ENCODE data around the gene RPS6KA2.

RPS6KA2 gene

DNA sequence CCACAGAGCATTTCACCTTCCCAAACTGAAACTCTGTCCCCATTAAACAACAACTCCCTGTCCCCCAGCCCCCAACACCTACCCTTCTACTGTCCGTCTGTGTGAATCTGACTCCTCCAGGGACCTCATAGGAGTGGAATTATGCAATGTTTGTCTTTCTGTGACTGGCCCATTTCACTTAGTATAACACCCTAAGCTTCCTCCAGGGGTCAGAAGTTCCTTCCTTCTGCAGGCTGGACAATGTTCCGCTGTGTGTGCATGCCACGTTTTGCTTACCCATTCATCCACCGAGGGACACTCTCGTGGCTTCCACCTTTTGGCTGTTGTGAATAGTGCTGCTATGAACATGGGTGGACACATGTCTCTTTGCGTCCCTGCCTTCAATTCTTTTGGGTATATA is 206.7 kb downstream of the RPS6KA2 start:
- no peak for DNase-seq (ENCODE audit: low read depth in 2 of 2)

DNA sequence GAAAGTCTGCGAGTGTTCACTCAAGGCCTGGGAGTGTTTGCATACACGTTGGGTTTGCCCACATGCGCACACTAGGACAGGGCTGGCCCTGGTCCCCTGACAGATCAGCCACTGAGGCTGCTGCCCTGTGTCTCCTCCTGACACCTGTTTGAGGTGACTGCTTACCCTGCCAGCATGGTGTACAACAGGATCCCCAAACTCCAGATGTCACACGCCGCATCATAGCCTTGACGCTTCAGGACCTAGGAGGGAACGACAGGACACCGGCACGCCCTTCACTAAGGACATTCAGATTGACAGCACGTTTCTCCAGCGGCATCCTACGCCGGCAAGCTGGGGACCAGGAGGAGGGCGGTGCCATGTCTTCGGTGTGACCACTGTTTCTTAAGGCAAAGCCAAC is 207.3 kb downstream of the RPS6KA2 start:
- DNase-seq (ENCODE audit: low read depth in 2 of 2), result no peak

DNA sequence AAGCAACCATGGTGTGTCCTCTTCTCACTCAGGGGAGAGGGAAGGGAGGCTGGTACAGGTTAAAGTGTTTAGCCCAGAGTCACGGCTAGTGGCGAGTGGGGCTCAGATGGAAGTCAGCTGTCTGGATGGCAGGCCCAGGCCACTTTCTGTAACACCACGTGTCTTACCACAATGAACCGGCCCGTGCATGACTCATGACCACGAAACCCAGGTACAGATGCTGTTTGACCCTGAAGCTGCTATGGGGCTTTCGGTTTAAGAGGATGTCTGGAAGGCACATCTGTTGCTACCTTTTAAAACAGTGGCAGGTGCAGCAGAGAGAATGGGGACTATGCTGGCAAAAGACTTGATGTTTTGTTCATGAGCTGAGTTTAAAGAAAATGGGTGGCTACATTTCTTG is 207.8 kb downstream of the RPS6KA2 start:
- peak; percentile 55 to 60 for DNase-seq (ENCODE audit: low read depth in 2 of 2)

- peak in 1 of 2 donors; percentile 16 for DNase-seq (ENCODE audit: low read depth in 2 of 2)
These were observed 208.3 kb downstream of the RPS6KA2 start for GRCh38 chr6:166418691-166419143.

GRCh38 chr6:166417285-166417691 is 209.8 kb downstream of the RPS6KA2 start:
- DNase-seq (ENCODE audit: low read depth in 2 of 2), result peak; percentile 8 to 10

- no peak for DNase-seq (ENCODE audit: low read depth in 2 of 2)
These were observed 211.2 kb downstream of the RPS6KA2 start for GRCh38 chr6:166415833-166416347.

DNA sequence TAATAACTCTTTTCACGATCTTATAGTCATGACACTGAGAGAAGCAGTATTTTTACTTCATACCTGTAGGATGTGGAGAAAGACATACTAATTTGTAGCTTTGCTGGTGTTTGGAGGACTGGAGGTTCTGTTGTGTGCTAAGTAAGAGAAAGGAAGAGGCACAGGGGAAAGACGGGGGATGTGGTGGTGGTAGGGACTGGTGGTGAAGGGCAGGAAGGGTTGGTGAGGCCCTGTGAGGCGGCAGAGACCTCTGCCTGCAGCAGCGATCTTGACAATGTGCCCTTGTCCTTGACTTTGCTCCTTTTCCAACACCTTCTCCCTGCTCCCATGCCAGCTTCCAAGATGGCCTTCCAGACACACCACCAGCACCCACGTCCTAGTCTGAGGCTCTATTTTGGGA is 211.7 kb downstream of the RPS6KA2 start:
- DNase-seq (ENCODE audit: low read depth in 2 of 2), result peak in 1 of 2 donors; percentile 14

- DNase-seq (ENCODE audit: low read depth in 2 of 2), result peak in 1 of 2 donors; percentile 21
These were observed 213.5 kb downstream of the RPS6KA2 start for GRCh38 chr6:166413491-166413951.

DNA sequence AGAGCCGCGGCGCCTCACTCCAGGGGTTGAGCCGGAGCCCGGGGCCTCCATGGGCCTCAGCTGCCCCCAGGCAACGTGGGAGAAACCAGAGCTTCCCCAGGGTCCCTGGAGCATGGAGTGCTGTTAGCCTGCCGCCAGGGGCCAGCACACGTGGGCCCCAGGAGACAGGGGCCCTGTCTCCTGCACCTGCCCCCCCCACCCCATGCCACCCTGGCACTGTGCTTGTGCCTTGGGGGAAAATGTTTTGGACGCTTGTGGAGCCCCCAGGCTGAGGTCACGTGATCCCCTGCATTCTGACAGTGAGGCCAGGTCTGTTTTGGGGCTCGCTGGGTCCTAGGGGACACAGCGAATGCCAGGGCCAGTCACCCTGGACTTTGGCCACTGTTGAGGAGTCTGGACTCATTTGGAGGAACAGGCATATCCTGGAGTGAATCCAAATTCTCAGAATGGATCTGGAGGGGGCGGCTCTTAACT is 214.1 kb downstream of the RPS6KA2 start:
- no peak for DNase-seq (ENCODE audit: low read depth in 2 of 2)

GRCh38 chr6:166412156-166412910 is 214.7 kb downstream of the RPS6KA2 start:
- no peak for DNase-seq (ENCODE audit: low read depth in 2 of 2)

DNA sequence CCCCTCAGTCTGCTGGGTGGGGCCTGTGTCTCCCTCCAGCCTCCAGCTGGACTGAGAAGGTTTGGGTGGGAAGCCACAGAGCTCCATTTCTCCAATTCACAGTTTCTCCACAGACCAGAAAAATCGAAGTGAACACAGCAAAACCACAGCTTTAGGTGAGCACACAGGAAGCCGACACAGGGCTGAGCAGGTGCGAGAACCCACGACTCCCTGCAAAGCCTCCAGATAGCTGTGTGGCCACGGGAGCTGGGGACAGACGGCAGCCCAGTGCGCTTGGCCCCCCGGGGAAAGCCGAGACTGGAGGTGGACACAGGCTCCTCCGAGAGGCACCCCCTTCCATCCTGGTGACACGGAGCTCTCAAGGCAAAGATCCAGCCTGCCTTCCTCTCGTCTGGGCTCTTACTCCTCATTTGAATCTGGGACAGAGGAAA is 215.3 kb downstream of the RPS6KA2 start:
- no peak for DNase-seq (ENCODE audit: low read depth in 2 of 2)

- DNase-seq (ENCODE audit: low read depth in 2 of 2), result no peak
These were observed 215.8 kb downstream of the RPS6KA2 start for GRCh38 chr6:166411271-166411670.

DNA sequence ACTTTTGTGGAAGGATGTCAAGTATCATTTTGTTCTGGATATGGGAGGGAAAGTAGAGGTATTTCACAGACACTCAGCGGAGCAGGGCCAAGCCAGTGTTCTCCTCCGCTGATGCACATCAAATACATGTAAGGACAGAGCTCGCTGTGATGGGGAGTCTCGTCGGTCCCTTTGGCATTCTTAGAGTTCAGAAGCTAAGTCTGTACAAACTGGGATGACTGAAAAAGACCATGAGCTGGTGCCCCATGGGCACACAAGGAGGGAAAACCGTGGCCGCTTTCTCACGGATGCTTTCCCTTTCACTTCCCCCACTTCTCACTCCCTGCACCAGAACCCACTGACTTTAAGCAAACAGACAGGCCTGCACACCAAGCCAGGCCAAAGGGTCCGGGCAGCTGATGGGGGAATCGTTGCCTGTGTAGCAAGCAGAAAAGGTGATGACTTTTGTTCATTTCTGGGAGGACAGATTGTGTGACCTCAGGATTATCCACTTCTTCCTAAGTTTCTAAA is 216.6 kb downstream of the RPS6KA2 start:
- no peak for DNase-seq (ENCODE audit: low read depth in 2 of 2)

- no peak for DNase-seq (ENCODE audit: low read depth in 2 of 2)
These were observed 217.9 kb downstream of the RPS6KA2 start for GRCh38 chr6:166408936-166409755.

- DNase-seq (ENCODE audit: low read depth in 2 of 2), result no peak
These were observed 220.9 kb downstream of the RPS6KA2 start for GRCh38 chr6:166406197-166406596.

GRCh38 chr6:166405386-166405785 is 221.7 kb downstream of the RPS6KA2 start:
- DNase-seq (ENCODE audit: low read depth in 2 of 2), result no peak

- no peak for DNase-seq (ENCODE audit: low read depth in 2 of 2)
These were observed 224.3 kb downstream of the RPS6KA2 start for GRCh38 chr6:166402582-166403277.

DNA sequence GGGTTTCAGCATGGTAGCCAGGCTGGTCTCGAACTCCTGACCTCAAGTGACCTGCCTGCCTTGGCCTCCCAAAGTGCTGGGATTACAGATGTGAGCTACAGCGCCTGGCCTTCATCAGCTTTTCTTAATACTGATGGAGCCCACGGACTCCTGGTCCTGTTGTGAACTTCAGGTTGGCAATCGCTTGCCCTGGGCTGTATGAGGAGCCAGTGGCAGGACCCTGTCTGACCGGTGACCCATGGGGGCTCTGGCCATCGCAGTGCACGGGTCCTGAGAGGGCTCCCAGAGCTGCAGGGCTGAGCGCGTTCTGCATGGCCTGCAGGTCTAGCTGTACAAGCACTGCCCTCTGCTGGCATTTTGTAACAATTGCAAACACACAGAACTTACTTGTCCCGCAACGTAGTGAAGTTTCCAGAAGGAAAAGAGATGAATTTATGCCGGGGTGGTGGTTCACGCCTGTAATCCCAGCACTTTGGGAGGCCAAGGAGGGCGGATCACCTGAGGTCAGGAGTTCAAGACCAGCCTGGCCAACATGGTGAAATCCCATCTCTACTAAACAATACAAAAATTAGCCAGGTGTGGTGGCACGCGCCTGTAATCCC is 226.3 kb downstream of the RPS6KA2 start:
- peak; percentile 24 to 25 for DNase-seq (ENCODE audit: low read depth in 2 of 2)

GRCh38 chr6:166400181-166400580 is 226.9 kb downstream of the RPS6KA2 start:
- DNase-seq (ENCODE audit: low read depth in 2 of 2), result no peak

DNA sequence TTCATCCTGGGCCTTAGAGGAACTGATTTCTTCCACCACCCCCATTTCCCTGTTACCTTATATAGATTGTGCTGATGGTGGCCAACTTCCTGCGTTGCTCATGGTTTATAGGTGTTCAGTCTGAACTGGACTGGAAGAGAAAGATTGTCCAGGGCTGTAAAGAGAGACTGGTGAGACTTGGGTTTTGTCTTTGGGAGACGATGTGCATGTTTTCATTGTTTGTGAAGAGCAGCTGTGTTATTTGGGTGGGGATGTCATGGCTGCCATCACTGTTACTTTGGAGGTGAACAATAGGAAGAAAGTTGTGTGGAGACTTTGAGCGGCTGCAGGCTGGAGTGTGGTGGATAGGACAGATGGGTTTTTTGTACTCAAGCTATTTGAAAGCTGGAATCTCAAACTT is 228.7 kb downstream of the RPS6KA2 start:
- DNase-seq (ENCODE audit: low read depth in 2 of 2), result no peak

DNA sequence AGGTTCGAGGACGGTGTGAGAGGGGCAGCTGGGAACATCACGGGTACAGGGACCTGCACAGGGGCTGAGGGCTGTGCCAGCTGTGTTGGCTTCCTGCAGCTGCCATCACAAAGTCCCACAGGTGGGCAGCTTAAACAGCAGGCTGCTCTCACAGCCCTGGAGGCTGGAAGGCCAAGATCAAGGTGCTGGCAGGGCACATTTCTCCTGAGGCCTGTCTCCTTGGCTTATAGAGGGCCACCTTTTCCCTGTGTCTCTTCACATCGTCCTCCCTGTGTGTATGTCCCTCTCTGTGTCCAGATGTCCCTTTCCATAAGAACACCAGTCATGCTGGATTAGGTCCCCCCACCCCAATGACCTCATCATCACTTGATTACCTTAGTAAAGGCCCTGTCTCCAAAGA is 229.2 kb downstream of the RPS6KA2 start:
- no peak for DNase-seq (ENCODE audit: low read depth in 2 of 2)

Data from stimulated activated CD8-positive, alpha-beta memory T cell treated with anti-CD3 and anti-CD28 coated beads, Interleukin-7, amount 100 ng/mL, for 4 hours (primary cell).